H9 (cell line): ENCODE measurements around the gene GP1BB. TPM values are rescaled to one million over a fixed set of nuclear protein-coding genes. Genes with fewer than 3 reads are reported as not detected.
A peak's percentile ranks its signal among the peaks of the same experiment; 100 is the strongest.

Experiments used
- DNase-seq: peaks from one replicate; pipeline ENCODE4 v3.0.0-alpha.2; 2017
- H2AFZ ChIP-seq: one replicate; pipeline ENCODE4 v1.6.1; 2013; ENCODE audit warnings: mild to moderate bottlenecking, low read length, control low read depth, moderate library complexity
- H2AK5ac ChIP-seq: 2 replicates; pipeline ENCODE4 v1.6.1; 2013; ENCODE audit warnings: low read length, control low read depth, mixed read lengths; ENCODE audit not compliant: insufficient read length
- H2BK120ac ChIP-seq: one replicate; pipeline ENCODE4 v1.6.1; 2013; ENCODE audit warnings: low read depth, mild to moderate bottlenecking, low read length, control low read depth, inconsistent platforms; ENCODE audit not compliant: poor library complexity, severe bottlenecking
- H2BK12ac ChIP-seq: 2 replicates; pipeline ENCODE4 v1.6.1; 2013; ENCODE audit warnings: low read length, control low read depth, mixed read lengths, low read depth; ENCODE audit not compliant: insufficient read length
- H2BK15ac ChIP-seq: 2 replicates; pipeline ENCODE4 v1.6.1; 2013; ENCODE audit warnings: low read depth, low read length, control low read depth
- H2BK20ac ChIP-seq: one replicate; pipeline ENCODE4 v1.6.1; 2013; ENCODE audit warnings: low read depth, mild to moderate bottlenecking, low read length, control low read depth, inconsistent platforms; ENCODE audit not compliant: poor library complexity, severe bottlenecking
- H2BK5ac ChIP-seq: 2 replicates; pipeline ENCODE4 v1.6.1; 2013; ENCODE audit warnings: low read length, control low read depth, mixed read lengths; ENCODE audit not compliant: insufficient read length
- H3K14ac ChIP-seq: 2 replicates; pipeline ENCODE4 v1.6.1; 2013; ENCODE audit warnings: low read length, control low read depth; ENCODE audit not compliant: insufficient read depth
- H3K18ac ChIP-seq: 2 replicates; pipeline ENCODE4 v1.6.1; 2013; ENCODE audit warnings: low read depth, mild to moderate bottlenecking, mixed read lengths, low read length, control low read depth; ENCODE audit not compliant: insufficient read length
- H3K23ac ChIP-seq: 2 replicates; pipeline ENCODE4 v1.6.1; 2013; ENCODE audit warnings: low read length, control low read depth, mixed read lengths, low read depth; ENCODE audit not compliant: insufficient read length
- H3K23me2 ChIP-seq: 2 replicates; pipeline ENCODE4 v1.6.1; 2013; ENCODE audit warnings: low read depth, mild to moderate bottlenecking, mixed read lengths, low read length, control low read depth; ENCODE audit not compliant: insufficient read length, poor library complexity, severe bottlenecking
- H3K27ac ChIP-seq: 2 replicates; pipeline ENCODE4 v1.5.1; 2013; ENCODE audit warnings: low read length, control low read depth, mixed read lengths, low read depth; ENCODE audit not compliant: insufficient read length
- H3K27me3 ChIP-seq: 2 replicates; pipeline ENCODE4 v1.6.1; 2013; ENCODE audit warnings: low read length, control low read depth, inconsistent platforms; ENCODE audit not compliant: insufficient read depth
- H3K4ac ChIP-seq: 2 replicates; pipeline ENCODE4 v1.6.1; 2013; ENCODE audit warnings: low read depth, mild to moderate bottlenecking, control low read depth, inconsistent platforms, low read length, moderate library complexity
- H3K4me1 ChIP-seq: 2 replicates; pipeline ENCODE4 v1.6.1; 2013; ENCODE audit warnings: low read length, control low read depth, inconsistent platforms; ENCODE audit not compliant: insufficient read depth
- H3K4me2 ChIP-seq: 2 replicates; pipeline ENCODE4 v1.6.1; 2013; ENCODE audit warnings: low read length, control low read depth, mixed read lengths; ENCODE audit not compliant: insufficient read length, insufficient read depth
- H3K56ac ChIP-seq: 2 replicates; pipeline ENCODE4 v1.6.1; 2013; ENCODE audit warnings: low read depth, mild to moderate bottlenecking, mixed read lengths, low read length, control low read depth; ENCODE audit not compliant: insufficient read length
- H3K79me1 ChIP-seq: 2 replicates; pipeline ENCODE4 v1.6.1; 2013; ENCODE audit warnings: low read depth, mild to moderate bottlenecking, moderate library complexity, low read length, control low read depth, inconsistent platforms; ENCODE audit not compliant: insufficient read depth, poor library complexity, severe bottlenecking
- H3K79me2 ChIP-seq: 2 replicates; pipeline ENCODE4 v1.6.1; 2013; ENCODE audit warnings: low read length, control low read depth, inconsistent platforms; ENCODE audit not compliant: insufficient read depth
- H3K9ac ChIP-seq: 2 replicates; pipeline ENCODE4 v1.6.1; 2013; ENCODE audit warnings: low read length, control low read depth, mixed read lengths; ENCODE audit not compliant: insufficient read length; ENCODE audit errors: extremely low read depth
- H3K9me3 ChIP-seq: one replicate; pipeline ENCODE4 v1.6.1; 2013; ENCODE audit warnings: low read depth, low read length, inconsistent platforms; ENCODE audit not compliant: control insufficient read depth
- H3T11ph ChIP-seq: one replicate; pipeline ENCODE4 v1.6.1; 2013; ENCODE audit warnings: mild to moderate bottlenecking, low read length, control low read depth, inconsistent platforms
- H4K20me1 ChIP-seq: one replicate; pipeline ENCODE4 v1.6.1; 2013; ENCODE audit not compliant: control insufficient read depth, insufficient read length, insufficient read depth
- H4K5ac ChIP-seq: 2 replicates; pipeline ENCODE4 v1.6.1; 2013; ENCODE audit warnings: low read depth, mild to moderate bottlenecking, mixed read lengths, low read length, control low read depth; ENCODE audit not compliant: insufficient read length
- H4K8ac ChIP-seq: replicated peaks from 2 replicates; pipeline ENCODE4 v1.6.1; 2013; ENCODE audit warnings: low read length, control low read depth, mixed read lengths, low read depth; ENCODE audit not compliant: insufficient read length
- H4K91ac ChIP-seq: 2 replicates; pipeline ENCODE4 v1.6.1; 2013; ENCODE audit warnings: low read depth, mild to moderate bottlenecking, moderate library complexity, mixed read lengths, low read length, control low read depth; ENCODE audit not compliant: insufficient read length
- H3K27ac Mint-ChIP-seq, 3 experiments: 2 replicates in 2 of 3; 3 replicates in 1 of 3; pipeline ENCODE4 v1.8.0; 2020 to 2021; ENCODE audit warnings: mixed read lengths in 3 of 3, mild to moderate bottlenecking in 1 of 3, moderate library complexity in 1 of 3
- H3K27me3 Mint-ChIP-seq: 2 replicates; pipeline ENCODE4 v1.8.0; 2021; ENCODE audit warnings: low read depth, mild to moderate bottlenecking, moderate library complexity, mixed read lengths
- H3K36me3 Mint-ChIP-seq, 3 experiments: 2 replicates in 2 of 3; 3 replicates in 1 of 3; pipeline ENCODE4 v1.8.0; 2020 to 2021; ENCODE audit warnings: low read depth in 3 of 3, mixed read lengths in 3 of 3; ENCODE audit not compliant: insufficient read depth in 1 of 3
- H3K4me1 Mint-ChIP-seq, 2 experiments: 2 replicates each; pipeline ENCODE4 v1.8.0; 2020; ENCODE audit warnings: mixed read lengths in 2 of 2
- H3K4me3 Mint-ChIP-seq, 2 experiments: 2 replicates in 1 of 2; 3 replicates in 1 of 2; pipeline ENCODE4 v1.8.0; 2020 to 2021; ENCODE audit warnings: mild to moderate bottlenecking in 2 of 2, mixed read lengths in 2 of 2, moderate library complexity in 1 of 2
- H3K9me3 Mint-ChIP-seq, 2 experiments: 2 replicates in 1 of 2; 3 replicates in 1 of 2; pipeline ENCODE4 v1.8.0; 2020; ENCODE audit warnings: mild to moderate bottlenecking in 2 of 2, mixed read lengths in 2 of 2, moderate library complexity in 1 of 2
- CTCF ChIP-seq: fragments of 200-600 bp; sonication (generic); conservative IDR thresholded peaks from 3 replicates; pipeline ENCODE4 v1.8.0; 2021; ENCODE audit warnings: antibody characterized with exemption, mild to moderate bottlenecking
- WGBS: extraction: QIAGEN DNeasy Blood & Tissue Kit; methylation state at CpG from one replicate; pipeline ENCODE4 v1.1.7; 2013; ENCODE audit warnings: missing lambda C conversion rate, low lambda C conversion rate, mixed read lengths; ENCODE audit not compliant: insufficient read length; ENCODE audit errors: extremely low coverage; 5-methylcytosine and 5-hydroxymethylcytosine counted together
- total RNA-seq: library from RNA; stranded (reverse); gene quantifications from 2 replicates; pipeline ENCODE4 v1.2.1, GENCODE V29; 2021

GP1BB gene
- total RNA-seq, 1 experiment from 2014 or later, result 3.4 TPM

- Histone ChIP-seq H3K9ac (no peak overlapping the region), H3T11ph (no peak overlapping the region), H4K8ac (no peak overlapping the region), H3K4me1 (no peaks in the 10 kb centered on the region), H3K79me2 (no peaks in the 10 kb centered on the region), H2BK15ac (no peak overlapping the region), H2BK20ac (no peak overlapping the region), H2BK12ac (no peak overlapping the region), H3K56ac (no peak overlapping the region), H3K14ac (no peak overlapping the region), H3K4ac (no peak overlapping the region), H3K4me2 (peak overlapping the region; percentile 8), H3K27ac (no peak overlapping the region), H3K79me1 (no peaks in the 10 kb centered on the region), H4K5ac (no peak overlapping the region), H3K27me3 (peaks cover 85% of the 10 kb centered on the region), H4K91ac (no peak overlapping the region), H3K23me2 (no peaks in the 10 kb centered on the region), H2BK5ac (no peak overlapping the region), H4K20me1 (peaks cover 6% of the 10 kb centered on the region), H2BK120ac (no peak overlapping the region), H3K23ac (no peak overlapping the region), H3K9me3 (no peaks in the 10 kb centered on the region), H2AK5ac (no peak overlapping the region), H2AFZ (no peak overlapping the region), H3K18ac (no peak overlapping the region)
- DNase-seq, result peak; percentile 52
- Mint-ChIP-seq H3K4me1 (peaks cover 23 to 42% of the 10 kb centered on the region in 2 experiments), H3K27ac (no peak overlapping the region), H3K27me3 (peaks cover 90% of the 10 kb centered on the region), H3K9me3 (peaks cover 8 to 10% of the 10 kb centered on the region in 2 experiments; a peak in 4 of 5 replicates), H3K4me3 (peak overlapping the region in 1 of 2 experiments; percentile 41; a peak in 2 of 5 replicates), H3K36me3 (peaks cover 0 to 3% (median 0%) of the 10 kb centered on the region in 3 experiments; a peak in 2 of 7 replicates)
- no CpG with 5 or more reads among the region's 43 CpGs for WGBS
- TF ChIP-seq CTCF, result no peak
Observed at GRCh38 chr22:19757985-19758895, 34.9 kb downstream of the GP1BB start.
